ENCODE data around the gene SH3PXD2A.
A peak's percentile ranks its signal among the peaks of the same experiment; 100 is the strongest.

SH3PXD2A gene

GRCh38 chr10:103872137-103872931 lies 17.0 kb upstream of the SH3PXD2A start:
- no peak overlapping the region for H2AK5ac ChIP-seq (ENCODE audit: low read length)
- no peak overlapping the region for H2BK15ac ChIP-seq (replicated peaks; ENCODE audit: low read depth)
- no peak overlapping the region for H2BK120ac ChIP-seq (ENCODE audit: low read depth, low read length)
- H3K56ac ChIP-seq (ENCODE audit: low read length), result no peak overlapping the region
- H3K18ac ChIP-seq (ENCODE audit: low read length), result no peak overlapping the region
- H2BK5ac ChIP-seq (ENCODE audit: low read length), result no peak overlapping the region
- H3K36me3 ChIP-seq (ENCODE audit: control insufficient read depth, insufficient read depth, low read length), result no peaks in the 10 kb centered on the region
- no peaks in the 10 kb centered on the region for H3K79me2 ChIP-seq (ENCODE audit: control insufficient read depth, insufficient read depth, low read length)
- DNase-seq, result no peak
- H3K4me2 ChIP-seq (ENCODE audit: low read length), result no peak overlapping the region
- peaks cover 3% of the 10 kb centered on the region for H3K4me1 ChIP-seq (ENCODE audit: control insufficient read depth, low read depth, low read length)
- no peak overlapping the region for H4K8ac ChIP-seq (ENCODE audit: low read depth, low read length)
- no peak overlapping the region for H3K23ac ChIP-seq (ENCODE audit: low read length)
- no peak overlapping the region for H3K4me3 ChIP-seq (ENCODE audit: low read length)
- H3K27ac ChIP-seq (ENCODE audit: low read depth, low read length), result no peak overlapping the region
- no peaks in the 10 kb centered on the region for H3K79me1 ChIP-seq (ENCODE audit: low read length)
- H3K4ac ChIP-seq (ENCODE audit: low read depth, low read length), result no peak overlapping the region
- H4K5ac ChIP-seq (ENCODE audit: low read length), result no peak overlapping the region
- H3K27me3 ChIP-seq (ENCODE audit: insufficient read depth, low read length, poor library complexity), result no peaks in the 10 kb centered on the region
- WGBS (ENCODE audit: extremely low coverage, insufficient coverage, low lambda C conversion rate), result no CpG with 5 or more reads among the region's 16 CpGs
- no peak overlapping the region for H3K9ac ChIP-seq (ENCODE audit: low read length)

- H3K4ac ChIP-seq (ENCODE audit: low read depth, low read length), result no peak overlapping the region
These were observed 15.6 kb upstream of the SH3PXD2A start for GRCh38 chr10:103871006-103871405.

GRCh38 chr10:103870516-103870915 lies 15.1 kb upstream of the SH3PXD2A start:
- Histone ChIP-seq H3K4me1 (ENCODE audit: control insufficient read depth, low read depth, low read length) (peaks cover 3% of the 10 kb centered on the region), H3K18ac (ENCODE audit: low read length) (no peak overlapping the region), H2BK15ac (replicated peaks; ENCODE audit: low read depth) (no peak overlapping the region), H3K4ac (ENCODE audit: low read depth, low read length) (no peak overlapping the region), H3K4me3 (ENCODE audit: low read length) (no peak overlapping the region), H2AK5ac (ENCODE audit: low read length) (no peak overlapping the region), H3K9ac (ENCODE audit: low read length) (no peak overlapping the region), H3K36me3 (ENCODE audit: control insufficient read depth, insufficient read depth, low read length) (no peaks in the 10 kb centered on the region), H2BK5ac (ENCODE audit: low read length) (no peak overlapping the region), H4K8ac (ENCODE audit: low read depth, low read length) (no peak overlapping the region), H3K79me1 (ENCODE audit: low read length) (no peaks in the 10 kb centered on the region), H3K27me3 (ENCODE audit: insufficient read depth, low read length, poor library complexity) (no peaks in the 10 kb centered on the region), H3K79me2 (ENCODE audit: control insufficient read depth, insufficient read depth, low read length) (no peaks in the 10 kb centered on the region), H3K23ac (ENCODE audit: low read length) (peak overlapping the region; percentile 52), H3K4me2 (ENCODE audit: low read length) (no peak overlapping the region), H2BK120ac (ENCODE audit: low read depth, low read length) (no peak overlapping the region), H4K5ac (ENCODE audit: low read length) (no peak overlapping the region), H3K27ac (ENCODE audit: low read depth, low read length) (no peak overlapping the region), H3K56ac (ENCODE audit: low read length) (no peak overlapping the region)
- DNase-seq, result peak; percentile 45
- no CpG with 5 or more reads among the region's 8 CpGs for WGBS (ENCODE audit: extremely low coverage, insufficient coverage, low lambda C conversion rate)

More at GRCh38 chr10:103871006-103871405, 15.6 kb upstream of the SH3PXD2A start:
- no peak overlapping the region for H2BK120ac ChIP-seq (ENCODE audit: low read depth, low read length)
- no peak overlapping the region for H2BK15ac ChIP-seq (replicated peaks; ENCODE audit: low read depth)
- no peak overlapping the region for H3K56ac ChIP-seq (ENCODE audit: low read length)
- peaks cover 3% of the 10 kb centered on the region for H3K4me1 ChIP-seq (ENCODE audit: control insufficient read depth, low read depth, low read length)
- H2AK5ac ChIP-seq (ENCODE audit: low read length), result no peak overlapping the region
- no peaks in the 10 kb centered on the region for H3K36me3 ChIP-seq (ENCODE audit: control insufficient read depth, insufficient read depth, low read length)
- no peaks in the 10 kb centered on the region for H3K79me2 ChIP-seq (ENCODE audit: control insufficient read depth, insufficient read depth, low read length)
- H4K5ac ChIP-seq (ENCODE audit: low read length), result no peak overlapping the region
- no peak overlapping the region for H3K23ac ChIP-seq (ENCODE audit: low read length)
- no peak overlapping the region for H2BK5ac ChIP-seq (ENCODE audit: low read length)
- H4K8ac ChIP-seq (ENCODE audit: low read depth, low read length), result no peak overlapping the region
- H3K27me3 ChIP-seq (ENCODE audit: insufficient read depth, low read length, poor library complexity), result no peaks in the 10 kb centered on the region
- H3K4me2 ChIP-seq (ENCODE audit: low read length), result no peak overlapping the region
- no peak for DNase-seq
- WGBS (ENCODE audit: extremely low coverage, insufficient coverage, low lambda C conversion rate), result no CpG with 5 or more reads among the region's 7 CpGs
- no peaks in the 10 kb centered on the region for H3K79me1 ChIP-seq (ENCODE audit: low read length)
- H3K18ac ChIP-seq (ENCODE audit: low read length), result no peak overlapping the region
- no peak overlapping the region for H3K4me3 ChIP-seq (ENCODE audit: low read length)
- no peak overlapping the region for H3K27ac ChIP-seq (ENCODE audit: low read depth, low read length)
- H3K9ac ChIP-seq (ENCODE audit: low read length), result no peak overlapping the region

DNA sequence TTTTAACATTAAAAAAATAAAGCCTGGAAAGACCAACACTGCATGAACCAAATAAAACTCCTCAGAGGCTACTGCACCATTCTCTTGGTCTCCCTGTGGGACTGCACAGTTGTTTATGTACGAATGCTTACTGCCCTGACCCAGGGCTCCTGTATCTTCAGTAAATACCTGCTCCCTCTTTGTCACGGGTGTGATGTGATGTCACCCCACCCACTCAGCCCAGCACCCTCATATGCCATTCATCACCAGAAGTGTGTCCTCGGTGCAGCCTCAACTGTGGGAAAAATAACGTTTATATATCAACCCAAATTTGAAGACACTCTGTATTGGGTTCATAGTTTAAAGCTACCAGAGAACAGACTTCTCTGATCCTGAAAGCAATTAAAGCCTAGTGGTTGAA lies 14.0 kb upstream of the SH3PXD2A start:
- no peak for DNase-seq
- Histone ChIP-seq H4K5ac (ENCODE audit: low read length) (no peak overlapping the region), H3K23ac (ENCODE audit: low read length) (no peak overlapping the region), H4K8ac (ENCODE audit: low read depth, low read length) (no peak overlapping the region), H3K4ac (ENCODE audit: low read depth, low read length) (no peak overlapping the region), H2BK120ac (ENCODE audit: low read depth, low read length) (no peak overlapping the region), H3K27me3 (ENCODE audit: insufficient read depth, low read length, poor library complexity) (no peaks in the 10 kb centered on the region), H3K79me2 (ENCODE audit: control insufficient read depth, insufficient read depth, low read length) (no peaks in the 10 kb centered on the region), H3K18ac (ENCODE audit: low read length) (no peak overlapping the region), H3K56ac (ENCODE audit: low read length) (no peak overlapping the region), H3K27ac (ENCODE audit: low read depth, low read length) (no peak overlapping the region), H2BK15ac (replicated peaks; ENCODE audit: low read depth) (no peak overlapping the region), H3K9ac (ENCODE audit: low read length) (no peak overlapping the region), H3K36me3 (ENCODE audit: control insufficient read depth, insufficient read depth, low read length) (no peaks in the 10 kb centered on the region), H2BK5ac (ENCODE audit: low read length) (no peak overlapping the region), H3K4me1 (ENCODE audit: control insufficient read depth, low read depth, low read length) (peaks cover 3% of the 10 kb centered on the region), H3K79me1 (ENCODE audit: low read length) (no peaks in the 10 kb centered on the region), H3K4me3 (ENCODE audit: low read length) (no peak overlapping the region), H3K4me2 (ENCODE audit: low read length) (no peak overlapping the region), H2AK5ac (ENCODE audit: low read length) (no peak overlapping the region)
- WGBS (ENCODE audit: extremely low coverage, insufficient coverage, low lambda C conversion rate), result no CpG with 5 or more reads among the region's 4 CpGs

DNA sequence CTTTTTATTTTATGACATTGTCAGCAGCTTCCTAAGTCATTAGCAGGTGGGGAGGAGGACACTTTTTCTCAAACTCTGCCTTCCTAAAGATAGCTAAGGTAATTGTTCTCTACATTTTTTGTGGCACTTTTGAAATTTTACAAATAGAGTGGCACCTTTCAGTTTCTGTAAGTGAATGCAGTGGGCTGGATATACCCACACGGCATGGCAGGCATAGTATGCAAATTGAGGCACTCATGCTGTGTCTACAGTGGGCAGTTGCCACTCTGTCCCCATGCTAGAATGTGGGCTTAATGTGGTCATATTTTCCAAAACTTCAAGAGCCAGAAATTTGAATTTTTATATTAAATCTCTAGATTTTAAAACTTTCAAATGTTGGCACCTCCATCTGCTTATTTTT lies 12.8 kb upstream of the SH3PXD2A start:
- no peak overlapping the region for H3K4me3 ChIP-seq (ENCODE audit: low read length)
- no peak overlapping the region for H2AK5ac ChIP-seq (ENCODE audit: low read length)
- H4K8ac ChIP-seq (ENCODE audit: low read depth, low read length), result no peak overlapping the region
- H3K79me2 ChIP-seq (ENCODE audit: control insufficient read depth, insufficient read depth, low read length), result no peaks in the 10 kb centered on the region
- H3K23ac ChIP-seq (ENCODE audit: low read length), result no peak overlapping the region
- H2BK5ac ChIP-seq (ENCODE audit: low read length), result no peak overlapping the region
- H3K4me2 ChIP-seq (ENCODE audit: low read length), result no peak overlapping the region
- WGBS (ENCODE audit: extremely low coverage, insufficient coverage, low lambda C conversion rate), result no CpG with 5 or more reads among the region's 1 CpG
- H3K36me3 ChIP-seq (ENCODE audit: control insufficient read depth, insufficient read depth, low read length), result no peaks in the 10 kb centered on the region
- H3K27me3 ChIP-seq (ENCODE audit: insufficient read depth, low read length, poor library complexity), result no peaks in the 10 kb centered on the region
- no peak overlapping the region for H3K27ac ChIP-seq (ENCODE audit: low read depth, low read length)
- no peak overlapping the region for H2BK15ac ChIP-seq (replicated peaks; ENCODE audit: low read depth)
- H3K4ac ChIP-seq (ENCODE audit: low read depth, low read length), result no peak overlapping the region
- H3K18ac ChIP-seq (ENCODE audit: low read length), result no peak overlapping the region
- H3K79me1 ChIP-seq (ENCODE audit: low read length), result no peaks in the 10 kb centered on the region
- H3K4me1 ChIP-seq (ENCODE audit: control insufficient read depth, low read depth, low read length), result peaks cover 3% of the 10 kb centered on the region
- no peak for DNase-seq
- no peak overlapping the region for H3K9ac ChIP-seq (ENCODE audit: low read length)
- no peak overlapping the region for H2BK120ac ChIP-seq (ENCODE audit: low read depth, low read length)
- H3K56ac ChIP-seq (ENCODE audit: low read length), result no peak overlapping the region
- no peak overlapping the region for H4K5ac ChIP-seq (ENCODE audit: low read length)

DNA sequence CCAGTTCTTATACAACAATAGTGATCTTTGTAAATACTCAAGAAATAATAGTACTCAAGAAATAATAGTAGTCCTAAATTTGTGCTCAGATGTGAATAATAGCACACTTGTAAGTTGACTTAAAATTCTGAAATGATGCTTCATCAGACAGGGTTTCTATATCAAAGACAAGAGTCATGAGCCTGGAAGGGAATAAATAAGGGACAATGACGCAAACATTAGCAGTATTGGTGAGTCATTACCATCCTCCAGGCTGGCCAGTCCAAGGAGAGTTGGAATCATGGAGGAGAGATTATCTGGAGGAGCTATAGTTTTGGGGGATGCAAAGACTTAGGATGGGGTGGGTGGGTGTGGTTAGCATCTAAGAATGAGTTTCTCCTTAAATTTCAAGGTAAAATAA lies 6.1 kb upstream of the SH3PXD2A start:
- no peak overlapping the region for H3K4me2 ChIP-seq (ENCODE audit: low read length)
- no peaks in the 10 kb centered on the region for H3K36me3 ChIP-seq (ENCODE audit: control insufficient read depth, insufficient read depth, low read length)
- no peak overlapping the region for H3K4ac ChIP-seq (ENCODE audit: low read depth, low read length)
- H2AK5ac ChIP-seq (ENCODE audit: low read length), result no peak overlapping the region
- no peak overlapping the region for H3K18ac ChIP-seq (ENCODE audit: low read length)
- no peak overlapping the region for H4K8ac ChIP-seq (ENCODE audit: low read depth, low read length)
- peaks cover 2% of the 10 kb centered on the region for H3K4me1 ChIP-seq (ENCODE audit: control insufficient read depth, low read depth, low read length)
- no peak overlapping the region for H3K56ac ChIP-seq (ENCODE audit: low read length)
- no peaks in the 10 kb centered on the region for H3K79me2 ChIP-seq (ENCODE audit: control insufficient read depth, insufficient read depth, low read length)
- H3K27ac ChIP-seq (ENCODE audit: low read depth, low read length), result no peak overlapping the region
- no peak overlapping the region for H2BK5ac ChIP-seq (ENCODE audit: low read length)
- no peak overlapping the region for H3K9ac ChIP-seq (ENCODE audit: low read length)
- no peak overlapping the region for H2BK15ac ChIP-seq (replicated peaks; ENCODE audit: low read depth)
- H2BK120ac ChIP-seq (ENCODE audit: low read depth, low read length), result no peak overlapping the region
- no CpG with 5 or more reads among the region's 1 CpG for WGBS (ENCODE audit: extremely low coverage, insufficient coverage, low lambda C conversion rate)
- H3K4me3 ChIP-seq (ENCODE audit: low read length), result no peak overlapping the region
- H3K27me3 ChIP-seq (ENCODE audit: insufficient read depth, low read length, poor library complexity), result no peaks in the 10 kb centered on the region
- no peak for DNase-seq
- no peaks in the 10 kb centered on the region for H3K79me1 ChIP-seq (ENCODE audit: low read length)
- H3K23ac ChIP-seq (ENCODE audit: low read length), result no peak overlapping the region
- no peak overlapping the region for H4K5ac ChIP-seq (ENCODE audit: low read length)
